Left lobe of liver (tissue), 2 donors: ENCODE results near the gene CX3CL1. TPM values are rescaled to one million over a fixed set of nuclear protein-coding genes. Genes with fewer than 3 reads are reported as not detected.

Experiments used
- ATAC-seq: fragments of 200-7000 bp; cut with Tn5 transposase; one replicate; pipeline ENCODE4 v1.9.1; 2020; ENCODE audit warnings: mild to moderate bottlenecking, moderate library complexity
- DNase-seq: peaks from one replicate; pipeline ENCODE4 v3.0.0-alpha.2; 2020; ENCODE audit warnings: low spot score
- total RNA-seq: library from RNA; stranded (reverse); gene quantifications from one replicate; pipeline ENCODE4 v1.2.1, GENCODE V29; 2021
- donor health status: DM: no; HTN: no; CAD: no; lungs with moderate emphysema.
- donor health status: DM: no; HTN: yes; CAD: no.

The CX3CL1 gene
- total RNA-seq, 1 donor from 2014 or later = 13.8 TPM

DNA sequence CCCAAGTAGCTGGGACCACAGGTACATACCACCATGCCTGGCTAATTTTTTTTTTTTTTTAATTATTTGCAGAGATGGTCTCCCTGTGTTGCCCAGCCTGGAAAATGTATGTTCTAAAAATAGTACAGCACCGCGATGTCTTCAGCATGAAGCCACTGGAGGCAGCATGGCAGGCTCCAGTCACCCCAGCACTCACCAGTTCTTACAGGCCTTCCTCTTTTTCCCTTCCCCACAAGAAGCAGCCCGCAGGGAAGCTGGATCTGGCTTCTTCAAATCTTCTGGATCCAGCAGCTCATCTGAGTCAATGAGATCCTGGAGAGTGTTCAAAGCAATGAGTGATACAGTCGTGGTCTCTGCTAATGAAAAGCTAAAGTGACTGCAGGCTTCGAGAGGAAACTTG, 58.7 kb downstream of the CX3CL1 start:
- DNase-seq = no peak

GRCh38 chr16:57432505-57432904, 60.2 kb downstream of the CX3CL1 start:
- ATAC-seq (peak; percentile 80), DNase-seq (no peak)

More for the DNA sequence above, 58.7 kb downstream of the CX3CL1 start:
- no peak for ATAC-seq

DNA sequence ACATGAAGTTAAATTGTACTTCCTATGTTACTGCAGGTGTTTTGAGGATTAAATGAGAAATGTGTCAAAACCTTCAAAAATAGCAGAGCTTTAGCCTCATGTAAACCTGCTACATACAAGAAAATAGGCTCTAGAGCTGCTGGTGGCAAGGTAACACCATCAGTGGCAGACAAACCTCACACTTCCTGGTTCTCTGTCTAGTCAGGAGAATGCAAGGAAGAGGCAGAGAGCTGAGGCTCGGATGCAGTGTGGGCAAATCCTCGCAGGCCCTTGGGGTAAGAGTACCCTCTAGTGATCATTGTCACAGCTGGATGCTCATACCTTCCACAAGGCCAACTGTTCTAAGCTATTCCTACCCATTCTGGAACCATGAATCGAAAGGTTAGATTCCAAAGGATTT, 60.7 kb downstream of the CX3CL1 start:
- DNase-seq (no peak), ATAC-seq (peak; percentile 27)

DNA sequence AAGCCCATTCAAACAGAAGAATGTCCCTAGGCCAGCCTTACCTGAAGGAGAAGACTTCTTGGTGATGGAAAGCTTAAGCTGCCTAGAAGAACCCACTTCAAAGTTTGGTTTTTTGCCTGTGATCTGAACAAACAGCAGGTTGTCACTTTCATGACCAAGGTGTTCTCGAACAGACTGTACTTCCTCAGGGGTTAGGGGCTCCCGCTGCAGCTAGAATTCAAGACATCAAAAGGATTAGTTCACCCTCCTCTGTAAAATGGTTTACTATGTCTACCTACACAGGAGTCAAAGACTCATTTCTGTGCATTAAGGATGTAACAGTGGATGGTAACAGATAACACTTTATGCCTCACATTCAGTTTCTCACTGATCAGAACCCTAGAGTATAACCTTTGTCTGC, 61.7 kb downstream of the CX3CL1 start:
- DNase-seq = no peak

More for the DNA sequence above, 61.7 kb downstream of the CX3CL1 start:
- no peak for ATAC-seq

Other genes with a start within 250 kb of the CX3CL1 start
- 26.6 TPM for gene PSME3IP1, start 186.5 kb upstream of the CX3CL1 start, total RNA-seq
- gene RSPRY1, start 186.2 kb upstream of the CX3CL1 start, total RNA-seq = 18.1 TPM
- gene ARL2BP, start 127.2 kb upstream of the CX3CL1 start, total RNA-seq = 17.1 TPM
- 7.5 TPM for gene PLLP, start 87.8 kb upstream of the CX3CL1 start, total RNA-seq
- gene CCL22, start 13.7 kb upstream of the CX3CL1 start, total RNA-seq = 0.40 TPM
- not detected for gene CCL17, start 32.3 kb downstream of the CX3CL1 start, total RNA-seq
- gene CIAPIN1, start 74.9 kb downstream of the CX3CL1 start, total RNA-seq = 21.3 TPM
- 64.5 TPM for gene COQ9, start 75.0 kb downstream of the CX3CL1 start, total RNA-seq
- gene POLR2C, start 90.2 kb downstream of the CX3CL1 start, total RNA-seq = 34.1 TPM
- gene DOK4, start 114.0 kb downstream of the CX3CL1 start, total RNA-seq = 43.9 TPM
- 0.83 TPM for gene CCDC102A, start 164.1 kb downstream of the CX3CL1 start, total RNA-seq
- gene ADGRG5, start 170.2 kb downstream of the CX3CL1 start, total RNA-seq = 0.10 TPM